Measurements from ENCODE around the gene TMEM59.
"Not testable (repeated sequence)": the region's sequence is repeated elsewhere in the genome, so short reads cannot be mapped to it uniquely, and the experiment has no call there.

The TMEM59 gene

DNA sequence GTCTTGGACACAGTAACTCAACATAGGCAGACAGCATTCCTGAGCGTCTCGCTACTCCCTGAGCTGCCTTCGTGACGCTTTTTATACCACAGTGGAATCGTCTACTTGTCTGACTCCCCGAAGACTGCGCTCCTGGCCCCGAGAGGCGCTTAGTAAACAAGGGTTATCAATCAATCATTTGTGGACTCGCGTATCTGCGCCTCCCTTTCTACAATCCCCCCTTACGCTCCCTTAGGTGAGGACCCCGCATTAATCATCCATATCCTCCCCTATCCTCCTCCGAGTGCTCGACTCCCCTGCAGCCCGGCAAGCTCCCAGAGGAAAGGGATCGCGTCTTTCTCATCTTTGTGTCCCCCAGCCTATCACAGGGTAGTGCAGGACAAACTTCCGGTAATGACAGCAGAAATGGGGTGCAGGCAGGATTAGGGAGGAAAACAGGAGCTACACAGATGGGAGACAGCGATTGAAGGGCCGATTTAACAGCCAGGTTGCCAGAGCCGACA is 522 bp downstream of the TMEM59 start:
- peak; percentile 75 for DNase-seq

DNA sequence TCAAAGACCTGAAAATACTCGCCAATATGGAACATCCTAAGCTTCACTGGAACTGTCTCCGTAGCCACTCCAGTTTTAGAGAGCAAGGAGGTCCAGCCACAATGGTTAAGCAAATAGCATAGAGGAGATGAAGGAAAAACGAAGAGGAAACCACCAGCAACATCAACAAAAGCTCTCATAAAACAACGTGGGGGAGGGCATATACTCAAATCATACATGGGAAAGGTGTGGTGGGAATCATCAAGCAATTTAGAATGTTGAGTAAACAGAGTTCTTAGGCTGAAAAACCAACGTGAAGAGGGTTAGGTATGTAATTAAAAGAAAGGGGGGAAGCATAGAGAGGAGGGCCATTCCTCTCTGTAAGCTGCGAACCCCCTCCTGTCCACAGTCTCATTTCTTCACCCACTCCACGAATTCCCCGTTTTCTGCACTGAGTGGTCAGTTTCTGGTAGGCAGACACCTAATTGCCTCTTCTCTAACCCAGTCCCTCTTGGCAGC is 1.0 kb downstream of the TMEM59 start:
- no peak for DNase-seq

DNA sequence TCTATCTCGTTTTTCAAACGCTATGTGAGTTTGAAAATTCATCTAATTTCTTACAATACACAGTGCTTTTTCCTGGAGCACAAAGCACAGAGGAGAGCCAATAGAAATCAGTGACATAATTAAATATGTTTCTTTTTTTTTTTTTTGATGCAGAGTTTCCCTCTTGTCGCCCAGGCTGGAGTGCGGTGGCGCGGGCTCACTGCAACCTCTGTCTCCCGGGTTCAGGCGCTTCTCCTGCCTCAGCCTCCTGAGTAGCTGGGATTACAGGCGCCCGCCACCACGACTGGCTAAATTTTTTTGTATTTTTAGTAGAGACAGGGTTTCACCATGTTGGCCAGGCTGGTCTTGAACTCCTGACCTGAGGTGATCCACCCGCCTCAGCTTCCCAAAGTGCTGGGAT is 2.6 kb downstream of the TMEM59 start:
- not testable (repeated sequence) for DNase-seq

DNA sequence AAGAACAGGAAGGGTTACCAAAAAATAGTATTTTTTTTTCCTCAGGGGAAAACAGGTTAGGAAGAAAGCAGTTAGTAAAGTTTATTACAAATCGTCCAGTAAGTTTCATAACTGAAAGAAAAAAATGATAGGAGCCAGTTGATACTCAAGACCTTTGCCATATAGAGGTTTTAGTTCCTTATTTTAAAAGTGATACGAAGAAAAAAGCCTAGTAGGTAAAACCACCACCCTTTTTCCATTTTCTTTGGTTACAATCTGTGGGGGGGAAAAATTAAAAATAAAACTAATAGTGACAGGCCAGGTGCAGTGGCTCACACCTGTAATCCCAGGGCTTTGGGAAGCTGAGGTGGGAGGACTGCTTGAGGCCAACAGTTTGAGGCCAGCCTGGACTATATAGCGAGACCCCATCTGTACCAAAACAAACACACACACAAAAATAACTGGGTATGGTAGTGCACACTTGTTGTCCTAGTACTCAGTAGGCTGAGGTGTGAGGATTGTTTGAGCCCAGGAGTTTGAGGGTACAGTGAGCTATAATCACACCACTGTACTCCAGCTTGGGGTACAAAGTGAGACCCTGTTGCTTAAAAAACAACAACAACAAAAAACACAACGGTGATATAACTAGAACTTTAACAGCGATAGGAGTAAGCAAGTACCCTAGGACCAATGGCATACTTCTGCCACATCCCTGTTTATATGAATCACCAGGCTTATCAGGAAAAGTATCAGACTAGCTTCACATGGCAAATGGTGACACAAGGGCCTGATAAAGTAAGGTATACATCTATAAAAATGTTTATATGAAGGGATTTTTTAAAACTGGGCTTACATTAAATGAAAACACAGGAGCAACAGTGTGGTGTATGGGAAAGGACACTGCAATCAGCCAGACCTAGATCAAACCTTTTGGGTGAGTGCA is 5.4 kb downstream of the TMEM59 start:
- peak; percentile 34 for DNase-seq

DNA sequence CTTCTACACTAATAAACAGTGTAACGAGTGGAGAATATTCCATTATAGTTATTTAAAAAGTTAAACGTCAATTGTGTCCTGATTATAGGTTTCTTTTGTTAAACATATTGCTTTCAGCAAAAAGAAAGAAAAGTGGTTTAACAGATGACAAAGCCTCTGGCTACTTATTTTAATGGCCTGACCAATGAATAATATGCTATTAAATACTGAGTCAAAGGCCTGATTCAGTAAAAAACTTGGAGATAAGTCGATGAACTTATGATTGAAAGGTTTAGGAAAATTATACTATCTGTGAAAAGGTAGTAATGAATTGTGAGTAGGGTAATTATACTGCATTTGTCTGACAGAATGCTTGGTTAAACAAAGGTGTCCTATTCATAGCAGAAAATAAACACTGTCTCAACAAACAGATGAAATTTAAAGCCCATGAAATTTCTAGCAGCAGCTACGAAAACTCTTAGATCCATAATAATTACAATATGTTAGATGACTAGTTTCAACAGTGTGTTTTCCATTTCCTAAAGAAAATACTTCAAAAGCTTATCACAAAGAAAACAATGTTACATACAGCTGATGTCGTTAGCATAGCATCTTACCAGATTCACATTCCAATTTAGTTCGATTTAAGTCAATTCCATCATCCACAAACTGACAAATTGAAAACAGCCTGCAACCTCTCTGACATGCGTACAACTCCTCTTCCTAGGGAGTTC is 6.2 kb downstream of the TMEM59 start:
- DNase-seq: no peak

DNA sequence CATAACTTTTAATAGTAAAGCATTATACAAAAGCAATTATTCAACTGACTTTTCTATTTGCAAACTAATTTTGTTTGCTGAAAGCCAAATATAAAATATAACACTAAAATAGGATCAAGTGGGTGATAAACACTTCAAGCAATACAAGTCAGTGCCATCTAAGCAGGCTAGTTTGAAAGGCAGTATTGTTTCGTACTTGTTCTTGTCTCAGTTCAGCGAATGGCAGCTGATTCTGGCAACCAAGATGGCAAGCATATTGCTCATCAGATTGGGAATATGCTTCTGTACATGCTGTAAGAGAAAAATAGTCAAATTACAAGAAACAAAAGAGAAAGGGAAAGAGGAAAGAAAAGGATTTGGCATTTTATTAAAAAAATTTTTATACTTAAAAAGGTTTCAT is 7.5 kb downstream of the TMEM59 start:
- DNase-seq: no peak

DNA sequence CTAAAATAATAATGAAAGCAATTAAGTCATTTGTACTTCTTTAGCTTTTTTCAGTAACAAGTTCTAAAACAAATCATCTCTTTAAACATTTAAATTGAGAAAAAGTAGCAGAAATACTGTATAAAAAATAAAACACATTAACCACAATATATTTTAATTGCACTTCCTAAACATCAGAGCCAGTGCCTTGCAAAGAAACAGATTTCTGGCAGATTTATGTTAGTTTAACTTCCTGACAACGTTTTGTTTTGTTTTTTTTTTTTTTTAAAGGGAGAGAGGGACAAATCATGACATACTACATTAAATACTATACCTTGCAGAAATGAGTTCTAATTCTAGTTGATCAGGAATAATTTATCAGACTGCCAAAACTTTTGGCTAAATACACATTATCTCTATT is 11.2 kb downstream of the TMEM59 start:
- no peak for DNase-seq

DNA sequence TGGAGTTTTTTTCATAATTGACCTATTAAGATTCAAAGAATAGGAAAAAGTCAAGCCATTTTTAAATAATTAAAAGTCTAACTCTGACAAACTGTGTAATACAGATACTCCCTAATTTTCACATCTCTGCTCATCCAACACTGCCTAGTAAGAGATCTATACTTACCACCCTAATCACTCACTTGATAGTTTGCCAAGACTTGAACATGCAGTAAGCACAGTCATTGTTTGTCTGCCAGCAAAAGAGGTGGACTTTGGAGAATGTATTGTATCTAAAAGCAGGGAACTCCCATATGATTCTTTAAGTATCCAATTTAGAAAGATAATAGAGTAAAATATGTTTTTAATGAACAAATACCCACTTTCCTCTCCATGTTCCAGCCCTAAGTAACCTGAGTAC is 15.5 kb downstream of the TMEM59 start:
- peak; percentile 19 for DNase-seq

DNA sequence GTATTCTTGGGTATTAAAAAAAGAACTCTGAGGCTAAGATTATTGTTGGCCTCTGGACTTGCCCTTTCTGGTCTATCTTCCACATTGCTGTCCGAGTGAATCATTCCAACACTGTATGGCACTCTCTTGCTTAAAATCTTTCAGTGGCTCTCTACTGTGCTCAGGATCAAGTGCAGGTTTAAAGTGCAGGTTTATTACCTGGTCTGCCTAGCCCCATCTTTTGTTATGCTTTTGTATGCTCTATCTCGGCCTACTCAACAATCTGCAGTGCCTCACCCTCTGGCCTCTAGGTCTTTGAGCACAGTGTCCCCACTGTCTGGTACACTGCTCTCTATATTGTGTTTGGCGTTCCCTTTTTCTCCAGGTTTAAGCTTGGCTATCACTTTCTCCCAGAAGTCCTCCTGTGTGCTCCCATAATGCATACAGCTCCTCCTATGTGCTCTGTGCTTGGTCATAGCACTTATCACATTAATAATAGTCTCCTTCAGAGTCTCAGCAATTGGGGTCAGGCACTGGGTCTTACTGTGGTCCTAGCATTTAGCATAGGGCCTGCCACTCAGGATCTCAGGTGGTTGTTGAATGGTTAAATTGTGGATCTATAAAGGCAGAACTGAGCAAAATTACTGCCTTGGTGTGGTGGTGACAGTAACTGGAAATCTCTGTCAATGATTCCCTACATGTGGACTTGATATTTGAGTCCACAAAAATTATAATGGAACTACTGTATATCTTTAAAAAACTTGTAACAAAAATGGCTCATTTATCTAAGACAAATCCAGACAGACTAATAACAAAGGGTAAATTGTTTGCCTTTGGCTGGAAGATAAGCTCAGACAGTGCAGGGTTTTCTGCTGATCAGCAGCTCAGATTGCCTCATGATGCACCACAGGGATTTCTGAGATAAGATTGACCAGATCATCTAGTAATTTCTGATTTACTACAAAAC is 24.4 kb downstream of the TMEM59 start:
- no peak for DNase-seq

DNA sequence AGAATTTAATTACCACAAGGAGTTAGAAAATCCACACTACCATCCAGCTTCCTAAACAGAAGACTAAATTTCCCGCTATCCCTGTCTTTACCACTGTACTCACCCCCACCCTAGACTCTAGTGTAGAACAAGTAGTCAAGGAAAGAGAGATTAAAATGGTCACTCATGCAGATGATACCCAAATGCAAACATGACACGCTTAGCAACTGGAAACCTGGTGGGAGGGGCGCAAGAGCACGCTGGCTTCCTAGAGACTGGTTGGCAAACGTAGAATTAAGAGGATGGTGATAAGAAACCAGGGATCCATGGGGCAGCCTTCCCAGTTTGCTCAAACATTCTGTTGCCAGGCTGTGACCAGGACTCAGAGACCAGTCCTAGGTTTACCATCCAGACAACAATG is 25.2 kb downstream of the TMEM59 start:
- no peak for DNase-seq

DNA sequence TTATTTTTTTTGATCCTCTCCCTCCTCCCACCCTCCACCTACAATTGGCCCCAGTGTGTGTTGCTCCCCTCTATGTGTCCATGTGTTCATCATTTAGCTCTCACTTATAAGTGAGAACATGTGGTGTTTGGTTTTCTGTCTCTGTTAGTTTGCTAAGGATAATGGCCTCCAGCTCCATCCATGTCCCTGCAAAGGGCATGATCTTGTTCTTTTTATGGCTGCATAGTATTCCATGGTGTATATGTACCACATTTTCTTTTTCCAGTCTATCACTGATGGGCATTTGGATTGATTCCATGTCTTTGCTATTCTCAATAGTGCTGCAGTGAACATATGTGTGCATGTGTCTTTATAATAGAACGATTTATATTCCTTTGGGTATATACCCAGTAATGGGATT is 28.2 kb downstream of the TMEM59 start:
- not testable (repeated sequence) for DNase-seq

DNA sequence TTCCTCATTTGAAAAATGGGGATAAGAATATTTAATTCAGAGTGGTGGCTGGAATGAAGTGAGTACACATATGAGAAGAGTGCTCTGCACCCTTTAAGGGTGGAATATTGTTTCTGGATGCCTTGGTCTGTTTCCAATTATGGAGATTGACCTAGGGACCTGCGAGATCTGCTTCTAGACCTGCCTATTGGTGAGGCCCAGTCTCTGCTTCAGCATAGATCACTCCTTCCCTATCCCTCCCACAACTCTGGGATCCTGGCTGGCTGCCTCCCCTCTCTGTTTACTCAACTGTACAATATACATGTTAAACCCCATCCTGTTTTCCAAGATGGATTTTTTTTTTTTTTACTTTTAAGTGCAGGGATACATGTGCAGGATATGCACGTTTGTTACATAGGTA is 28.6 kb downstream of the TMEM59 start:
- no peak for DNase-seq

DNA sequence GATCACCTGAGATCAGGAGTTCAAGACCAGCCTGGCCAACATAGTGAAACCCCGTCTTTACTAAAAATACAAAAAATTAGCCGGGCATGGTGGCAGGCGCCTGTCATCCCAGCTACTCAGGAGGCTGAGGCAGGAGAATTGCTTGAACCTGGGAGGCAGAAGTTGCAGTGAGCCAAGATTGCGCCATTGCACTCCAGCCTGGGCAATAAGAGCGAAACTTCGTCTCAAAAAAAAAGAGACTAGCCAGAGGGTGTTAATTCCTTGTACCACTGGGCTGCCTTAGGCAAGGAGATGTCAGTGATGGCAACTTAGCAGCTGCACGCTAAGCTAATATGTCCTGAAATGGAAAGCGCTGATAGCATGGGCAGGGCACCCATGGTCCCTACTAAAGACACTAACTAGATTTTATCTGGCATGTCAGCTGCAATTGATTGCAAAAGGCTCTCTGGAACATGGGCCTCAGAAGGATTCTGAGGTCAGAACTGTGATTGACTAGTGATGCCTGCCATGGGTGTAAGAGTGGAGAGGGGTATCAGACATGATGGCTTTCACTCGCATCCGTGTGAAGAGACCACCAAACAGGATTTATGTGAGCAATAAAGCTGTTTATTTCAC is 33.3 kb downstream of the TMEM59 start:
- DNase-seq: peak; percentile 9

DNA sequence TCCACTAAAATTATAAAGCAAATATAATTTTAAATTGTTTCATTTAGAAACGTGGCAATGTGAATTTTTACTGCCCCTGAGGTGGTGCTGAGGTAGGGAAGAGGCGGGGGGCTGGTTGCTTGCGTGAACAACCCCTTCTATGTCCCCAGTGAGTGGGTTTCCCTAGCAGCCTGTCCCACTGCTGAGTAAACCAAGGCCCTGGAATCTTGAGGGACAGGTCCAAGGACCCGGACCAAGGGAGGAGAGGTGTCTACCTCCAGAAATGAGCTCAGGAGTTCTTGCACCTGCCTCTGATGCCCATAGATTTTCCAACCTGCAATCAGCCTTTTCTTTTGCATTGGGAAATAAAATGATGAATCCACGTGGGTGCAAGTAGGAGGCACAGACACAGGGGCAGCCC is 34.4 kb downstream of the TMEM59 start:
- no peak for DNase-seq

DNA sequence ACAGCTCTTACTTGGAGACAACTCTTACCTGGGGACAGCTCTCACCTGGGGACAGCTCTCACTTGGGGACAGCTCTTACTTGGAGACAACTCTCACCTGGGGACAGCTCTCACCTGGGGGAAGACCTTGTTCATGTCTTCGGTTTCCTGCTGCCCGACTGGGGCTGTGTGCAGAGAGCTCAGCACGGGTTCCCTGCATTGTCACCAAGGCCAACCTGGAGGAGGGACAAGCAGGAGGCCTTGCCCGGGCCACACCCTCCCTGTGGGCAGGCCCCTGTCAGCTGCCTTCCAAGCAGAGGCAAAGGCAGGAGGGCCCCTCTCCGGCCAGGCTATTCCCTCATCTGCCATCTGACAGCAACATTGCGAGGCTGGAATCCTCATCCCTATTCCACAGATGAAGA is 35.0 kb downstream of the TMEM59 start, which contains the start of gene LDLRAD1:
Gene LDLRAD1, minus strand, starts transcription at position 208 of the 400 bp plus-strand sequence. Its CDS starts 74 bp downstream, at position 134.
- peak; percentile 40 for DNase-seq

DNA sequence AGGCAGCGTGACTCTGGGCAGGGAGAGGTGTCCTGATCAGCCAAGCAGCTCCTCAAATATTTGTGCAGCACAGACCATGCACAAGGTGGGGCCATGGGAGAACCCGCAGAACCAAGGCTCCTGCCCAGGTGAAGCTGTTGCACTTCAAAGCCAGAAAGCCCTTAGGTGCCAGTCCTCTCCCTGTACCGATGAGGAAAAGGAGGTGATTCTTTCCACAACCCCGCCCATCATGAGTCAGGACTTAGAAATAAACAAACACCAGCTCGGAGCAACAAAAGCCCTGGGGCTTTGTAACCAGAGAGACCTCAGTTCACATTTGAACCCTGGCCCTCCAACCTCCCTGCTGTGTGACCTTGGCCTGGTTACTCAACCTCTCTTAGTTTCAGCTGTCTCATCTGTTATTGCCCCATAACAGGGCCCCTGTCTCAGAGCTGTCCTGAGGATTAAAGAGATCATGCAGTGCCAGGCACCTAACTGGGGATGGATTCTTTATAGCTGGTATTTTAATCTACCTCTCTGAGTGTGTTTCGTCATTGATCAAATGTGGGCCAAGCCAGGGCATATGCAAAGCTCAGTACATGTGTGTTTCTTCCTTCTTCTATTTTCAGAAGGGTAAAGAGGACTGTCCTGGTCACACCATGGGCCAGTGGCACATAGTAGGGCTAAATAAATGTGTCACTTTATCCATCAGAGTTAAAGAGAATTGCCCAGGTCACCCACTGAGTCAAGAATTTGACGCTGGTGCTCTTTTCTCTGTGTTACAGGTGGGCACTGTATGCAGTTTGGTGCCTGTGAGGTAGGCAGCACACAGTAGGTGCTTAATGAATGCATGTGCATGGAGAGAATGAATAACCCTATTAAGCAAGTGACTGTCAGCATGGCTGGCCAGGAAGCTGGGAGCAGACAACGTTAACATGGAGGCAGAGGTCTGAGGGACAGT is 36.4 kb downstream of the TMEM59 start:
- DNase-seq: no peak

DNA sequence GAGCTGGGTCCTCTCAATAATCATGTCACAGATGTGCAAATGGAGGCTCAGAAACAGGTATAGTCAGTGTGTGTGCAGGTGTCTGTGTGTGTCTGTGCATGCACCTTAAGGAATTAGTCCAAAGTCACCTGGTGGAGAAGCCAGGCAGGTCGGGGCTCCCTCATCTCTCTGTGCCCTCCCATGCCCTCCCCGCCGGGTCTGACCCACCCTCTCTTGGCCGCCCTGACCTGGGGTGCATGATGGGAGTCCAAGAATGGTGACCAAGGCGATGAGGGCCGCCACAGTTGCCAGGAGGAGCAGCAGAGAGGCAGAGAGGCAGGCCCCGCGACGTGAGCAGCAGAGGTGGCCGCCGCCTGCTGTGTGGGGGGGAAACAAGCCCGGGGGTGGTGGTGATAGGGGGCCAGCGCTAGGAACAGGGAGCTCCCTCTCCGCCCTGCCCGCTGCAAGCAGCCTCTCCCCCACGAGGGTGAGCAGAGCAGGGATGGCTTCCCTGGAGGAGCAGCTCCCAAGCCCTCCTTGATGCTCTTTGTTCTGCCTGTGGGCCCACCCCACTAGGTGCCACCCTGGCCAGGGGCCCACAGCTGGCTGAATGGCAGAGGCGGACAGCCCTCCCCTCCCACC is 38.9 kb downstream of the TMEM59 start:
- DNase-seq: no peak

DNA sequence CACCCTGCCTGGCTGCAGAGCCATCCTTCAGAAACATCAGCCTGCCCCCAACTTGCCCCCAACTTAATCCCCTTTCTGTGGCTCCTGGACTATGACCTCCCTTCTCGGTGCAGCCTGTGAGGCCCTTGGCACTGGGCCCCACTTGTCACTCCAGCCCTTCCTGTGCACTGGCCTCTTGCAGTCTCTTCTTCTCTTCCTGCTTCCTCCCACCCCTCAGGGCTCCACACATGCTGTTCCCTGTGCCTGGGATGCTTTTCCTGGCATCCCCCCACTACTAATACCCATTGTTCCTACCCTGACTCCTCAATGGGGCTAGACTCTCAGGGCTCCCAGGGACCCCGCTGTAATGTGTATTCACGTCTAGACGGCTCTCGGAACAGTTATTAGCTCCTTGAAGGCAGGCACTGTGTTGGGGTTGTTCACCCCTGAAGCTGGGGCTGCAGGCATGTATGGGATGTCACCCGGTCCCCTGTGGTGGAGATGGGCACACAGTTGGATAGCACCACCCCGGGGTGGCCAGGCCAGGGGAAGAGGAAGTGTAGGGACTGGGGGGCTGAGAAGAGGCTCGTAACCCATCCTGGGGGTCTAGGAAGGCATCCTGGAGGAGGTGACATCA is 39.5 kb downstream of the TMEM59 start:
- no peak for DNase-seq

DNA sequence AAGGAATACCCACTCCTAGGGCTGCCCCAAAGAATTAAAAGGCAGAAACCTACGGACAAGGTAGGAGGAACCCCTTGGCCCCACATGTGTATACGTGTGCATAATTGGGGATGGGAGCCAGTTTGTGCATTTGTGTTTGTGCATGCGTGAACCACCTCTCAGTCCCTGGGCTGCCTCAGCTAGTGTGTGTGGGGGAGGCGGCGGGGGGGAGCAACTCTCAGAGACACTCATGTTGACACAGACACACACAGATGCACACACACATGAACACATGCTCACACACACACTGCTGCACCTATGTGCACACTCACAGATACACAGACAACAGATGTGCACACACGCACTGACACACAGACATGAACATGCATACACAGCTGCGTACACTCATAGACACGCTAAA is 40.1 kb downstream of the TMEM59 start:
- no peak for DNase-seq

DNA sequence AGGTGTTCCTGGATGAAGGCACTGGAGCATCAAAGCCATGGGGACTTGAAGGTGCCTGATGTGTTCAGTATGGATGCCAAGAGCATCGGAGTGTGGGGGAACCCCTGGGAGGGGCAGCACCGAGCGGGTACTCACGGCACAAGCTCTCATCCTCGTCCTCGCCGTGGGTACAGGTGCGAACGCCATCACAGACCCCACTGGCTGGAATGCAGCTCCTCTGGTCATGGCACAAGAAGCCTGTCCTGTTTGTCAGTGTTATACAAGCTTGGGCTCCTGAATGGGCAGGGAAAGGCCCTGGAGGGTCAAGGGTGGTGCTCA is 41.0 kb downstream of the TMEM59 start:
- no peak for DNase-seq

Data from hematopoietic multipotent progenitor cell treated with erythropoietin and hydrocortisone succinate and interleukin-3 and kit ligand, for 6 days (in vitro differentiated cells).